HepG2 (cell line): ENCODE data around the gene LMOD1. TPM values are rescaled to one million over a fixed set of nuclear protein-coding genes. Genes with fewer than 3 reads are reported as not detected.

Experiments
- TGIF2 ChIP-seq: IDR thresholded peaks from 2 replicates; pipeline ENCODE4 v1.6.1; 2016; ENCODE audit warnings: control low read depth, missing compliant biosample characterization
- ZBTB1 ChIP-seq: sonication (generic); formaldehyde crosslinking; IDR thresholded peaks from 2 replicates; pipeline ENCODE4 v1.4.0; 2020; ENCODE audit warnings: missing genetic modification reagents, borderline replicate concordance
- ZBTB38 ChIP-seq: sonication (generic); formaldehyde crosslinking; IDR thresholded peaks from 2 replicates; pipeline ENCODE4 v1.5.1; 2020; ENCODE audit warnings: mild to moderate bottlenecking, missing genetic modification reagents
- ZKSCAN1 ChIP-seq: fragments of 150-350 bp; IDR thresholded peaks from 2 replicates; pipeline ENCODE4 v1.6.1; 2014; ENCODE audit warnings: low read length
- ZNF160 ChIP-seq: sonication (generic); formaldehyde crosslinking; IDR thresholded peaks from 2 replicates; pipeline ENCODE4 v1.8.0; 2022; ENCODE audit warnings: mild to moderate bottlenecking, inconsistent platforms, missing genetic modification reagents
- ZNF432 ChIP-seq: sonication (generic); formaldehyde crosslinking; IDR thresholded peaks from 2 replicates; pipeline ENCODE4 v1.5.0; 2020; ENCODE audit warnings: missing genetic modification reagents, mild to moderate bottlenecking, borderline replicate concordance
- ZSCAN25 ChIP-seq: sonication (generic); formaldehyde crosslinking; IDR thresholded peaks from 2 replicates; pipeline ENCODE4 v1.8.0; 2022; ENCODE audit warnings: mild to moderate bottlenecking, missing genetic modification reagents
- ZUFSP ChIP-seq: sonication (generic); formaldehyde crosslinking; IDR thresholded peaks from 2 replicates; pipeline ENCODE4 v1.9.0; 2021; ENCODE audit warnings: missing genetic modification reagents, mild to moderate bottlenecking, borderline replicate concordance
- polyA plus RNA-seq, 8 experiments: library from polyadenylated mRNA; depleted of rRNA in 3 of 8; stranded (reverse) in 7 of 8; unstranded in 1 of 8; fragments of >200 nt; fragmentation: Illumina TruSeq in 4 of 8; extraction: Trizol in 4 of 8; gene quantifications; 2 replicates each; pipeline versions ENCODE4 v1.2.1 to v1.2.3, GENCODE V29; 2011 to 2016; ENCODE audit warnings: low read depth in 4 of 8, missing spikeins in 1 of 8, mixed read lengths in 1 of 8; ENCODE audit not compliant: insufficient read depth in 1 of 8
- total RNA-seq, 5 experiments: library from RNA; depleted of rRNA; stranded (reverse); fragments of >200 nt; fragmentation: Illumina TruSeq; extraction: Trizol; gene quantifications; 2 replicates each; pipeline ENCODE4 v1.2.3, GENCODE V29; 2016; ENCODE audit warnings: low read depth in 1 of 5
- TF ChIP-seq, protein P1 (sequence below): sonication (generic); formaldehyde crosslinking; IDR thresholded peaks from 2 replicates; pipeline ENCODE4 v1.4.0; 2020; ENCODE audit warnings: missing genetic modification reagents, borderline replicate concordance
- TF ChIP-seq, protein P2 (sequence below): IDR thresholded peaks from 2 replicates; pipeline ENCODE4 v1.6.1; 2016; ENCODE audit warnings: low read depth, missing genetic modification reagents, missing compliant biosample characterization
- TF ChIP-seq, protein P3 (sequence below): sonication (generic); formaldehyde crosslinking; IDR thresholded peaks from 2 replicates; pipeline ENCODE4 v1.8.0; 2022; ENCODE audit warnings: mild to moderate bottlenecking, missing genetic modification reagents, moderate library complexity

The LMOD1 gene
- total and polyA plus RNA-seq, 2 of the 13 experiments (the other 11 are each of a cell fraction or from before 2014, with no cell fraction given): not detected

DNA sequence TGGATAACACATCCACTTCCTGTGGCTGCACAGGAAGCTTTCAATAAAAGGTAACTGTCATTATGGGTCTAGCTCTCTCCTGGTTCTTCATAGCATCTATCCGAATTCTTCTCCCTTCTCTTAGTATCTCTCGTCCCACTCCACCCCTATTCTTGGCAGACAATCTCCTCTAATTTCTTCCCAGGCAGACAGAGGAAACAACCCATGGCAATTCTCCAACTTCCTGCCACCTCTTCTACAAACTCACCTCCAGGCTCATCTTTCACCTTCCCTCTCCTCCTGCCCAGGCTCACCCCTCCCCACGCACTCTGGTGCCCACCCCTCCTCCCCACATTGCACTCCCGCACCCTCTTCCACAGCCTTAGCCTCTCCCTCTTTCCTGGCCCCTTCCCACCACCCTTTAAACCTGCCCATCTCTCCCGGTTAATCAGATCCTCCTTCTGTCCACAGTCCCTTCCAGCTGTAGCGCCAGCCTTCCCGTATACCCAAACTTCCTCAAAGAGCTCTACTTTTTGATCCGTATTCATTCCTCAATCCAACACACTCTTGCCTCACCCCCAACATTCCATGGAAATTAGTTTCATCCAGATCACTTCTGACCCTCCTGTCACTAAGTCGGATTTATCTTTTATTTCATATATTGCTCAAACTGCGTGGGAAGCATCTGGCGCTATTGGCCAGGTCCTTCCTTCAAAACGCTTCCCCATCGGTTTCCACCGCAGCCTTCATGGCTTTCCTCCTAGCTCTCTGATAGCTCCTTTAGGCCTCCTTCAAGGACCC lies 31.7 kb downstream of the LMOD1 start (continued):
- TF ChIP-seq, protein P1, sequence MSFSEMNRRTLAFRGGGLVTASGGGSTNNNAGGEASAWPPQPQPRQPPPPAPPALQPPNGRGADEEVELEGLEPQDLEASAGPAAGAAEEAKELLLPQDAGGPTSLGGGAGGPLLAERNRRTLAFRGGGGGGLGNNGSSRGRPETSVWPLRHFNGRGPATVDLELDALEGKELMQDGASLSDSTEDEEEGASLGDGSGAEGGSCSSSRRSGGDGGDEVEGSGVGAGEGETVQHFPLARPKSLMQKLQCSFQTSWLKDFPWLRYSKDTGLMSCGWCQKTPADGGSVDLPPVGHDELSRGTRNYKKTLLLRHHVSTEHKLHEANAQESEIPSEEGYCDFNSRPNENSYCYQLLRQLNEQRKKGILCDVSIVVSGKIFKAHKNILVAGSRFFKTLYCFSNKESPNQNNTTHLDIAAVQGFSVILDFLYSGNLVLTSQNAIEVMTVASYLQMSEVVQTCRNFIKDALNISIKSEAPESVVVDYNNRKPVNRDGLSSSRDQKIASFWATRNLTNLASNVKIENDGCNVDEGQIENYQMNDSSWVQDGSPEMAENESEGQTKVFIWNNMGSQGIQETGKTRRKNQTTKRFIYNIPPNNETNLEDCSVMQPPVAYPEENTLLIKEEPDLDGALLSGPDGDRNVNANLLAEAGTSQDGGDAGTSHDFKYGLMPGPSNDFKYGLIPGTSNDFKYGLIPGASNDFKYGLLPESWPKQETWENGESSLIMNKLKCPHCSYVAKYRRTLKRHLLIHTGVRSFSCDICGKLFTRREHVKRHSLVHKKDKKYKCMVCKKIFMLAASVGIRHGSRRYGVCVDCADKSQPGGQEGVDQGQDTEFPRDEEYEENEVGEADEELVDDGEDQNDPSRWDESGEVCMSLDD (CRISPR knock-in tag): no peak
- TF ChIP-seq ZSCAN25 (CRISPR knock-in tag) (no peak), ZNF160 (no peak), ZNF432 (no peak), TGIF2 (CRISPR knock-in tag) (no peak), ZKSCAN1 (no peak), ZBTB38 (CRISPR knock-in tag) (no peak), ZUFSP (CRISPR knock-in tag) (no peak), ZBTB1 (CRISPR knock-in tag) (no peak)
- TF ChIP-seq, protein P2, sequence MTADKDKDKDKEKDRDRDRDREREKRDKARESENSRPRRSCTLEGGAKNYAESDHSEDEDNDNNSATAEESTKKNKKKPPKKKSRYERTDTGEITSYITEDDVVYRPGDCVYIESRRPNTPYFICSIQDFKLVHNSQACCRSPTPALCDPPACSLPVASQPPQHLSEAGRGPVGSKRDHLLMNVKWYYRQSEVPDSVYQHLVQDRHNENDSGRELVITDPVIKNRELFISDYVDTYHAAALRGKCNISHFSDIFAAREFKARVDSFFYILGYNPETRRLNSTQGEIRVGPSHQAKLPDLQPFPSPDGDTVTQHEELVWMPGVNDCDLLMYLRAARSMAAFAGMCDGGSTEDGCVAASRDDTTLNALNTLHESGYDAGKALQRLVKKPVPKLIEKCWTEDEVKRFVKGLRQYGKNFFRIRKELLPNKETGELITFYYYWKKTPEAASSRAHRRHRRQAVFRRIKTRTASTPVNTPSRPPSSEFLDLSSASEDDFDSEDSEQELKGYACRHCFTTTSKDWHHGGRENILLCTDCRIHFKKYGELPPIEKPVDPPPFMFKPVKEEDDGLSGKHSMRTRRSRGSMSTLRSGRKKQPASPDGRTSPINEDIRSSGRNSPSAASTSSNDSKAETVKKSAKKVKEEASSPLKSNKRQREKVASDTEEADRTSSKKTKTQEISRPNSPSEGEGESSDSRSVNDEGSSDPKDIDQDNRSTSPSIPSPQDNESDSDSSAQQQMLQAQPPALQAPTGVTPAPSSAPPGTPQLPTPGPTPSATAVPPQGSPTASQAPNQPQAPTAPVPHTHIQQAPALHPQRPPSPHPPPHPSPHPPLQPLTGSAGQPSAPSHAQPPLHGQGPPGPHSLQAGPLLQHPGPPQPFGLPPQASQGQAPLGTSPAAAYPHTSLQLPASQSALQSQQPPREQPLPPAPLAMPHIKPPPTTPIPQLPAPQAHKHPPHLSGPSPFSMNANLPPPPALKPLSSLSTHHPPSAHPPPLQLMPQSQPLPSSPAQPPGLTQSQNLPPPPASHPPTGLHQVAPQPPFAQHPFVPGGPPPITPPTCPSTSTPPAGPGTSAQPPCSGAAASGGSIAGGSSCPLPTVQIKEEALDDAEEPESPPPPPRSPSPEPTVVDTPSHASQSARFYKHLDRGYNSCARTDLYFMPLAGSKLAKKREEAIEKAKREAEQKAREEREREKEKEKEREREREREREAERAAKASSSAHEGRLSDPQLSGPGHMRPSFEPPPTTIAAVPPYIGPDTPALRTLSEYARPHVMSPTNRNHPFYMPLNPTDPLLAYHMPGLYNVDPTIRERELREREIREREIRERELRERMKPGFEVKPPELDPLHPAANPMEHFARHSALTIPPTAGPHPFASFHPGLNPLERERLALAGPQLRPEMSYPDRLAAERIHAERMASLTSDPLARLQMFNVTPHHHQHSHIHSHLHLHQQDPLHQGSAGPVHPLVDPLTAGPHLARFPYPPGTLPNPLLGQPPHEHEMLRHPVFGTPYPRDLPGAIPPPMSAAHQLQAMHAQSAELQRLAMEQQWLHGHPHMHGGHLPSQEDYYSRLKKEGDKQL (CRISPR knock-in tag): no peak
- TF ChIP-seq, protein P3, sequence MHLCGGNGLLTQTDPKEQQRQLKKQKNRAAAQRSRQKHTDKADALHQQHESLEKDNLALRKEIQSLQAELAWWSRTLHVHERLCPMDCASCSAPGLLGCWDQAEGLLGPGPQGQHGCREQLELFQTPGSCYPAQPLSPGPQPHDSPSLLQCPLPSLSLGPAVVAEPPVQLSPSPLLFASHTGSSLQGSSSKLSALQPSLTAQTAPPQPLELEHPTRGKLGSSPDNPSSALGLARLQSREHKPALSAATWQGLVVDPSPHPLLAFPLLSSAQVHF (CRISPR knock-in tag): no peak
